Activated T-cell treated with anti-CD3 and anti-CD28 coated beads, Interleukin-2, amount 50 U/mL, for 24 hours (primary cell): ENCODE data around the gene OR2A7.
"Not testable (repeated sequence)": the region's sequence is repeated elsewhere in the genome, so short reads cannot be mapped to it uniquely, and the experiment has no call there.

Experiments
- DNase-seq: peaks from one replicate; pipeline ENCODE4 v3.0.0-alpha.2; 2020
- H3K27ac Mint-ChIP-seq: 2 replicates; pipeline ENCODE4 v1.8.0; 2020; ENCODE audit warnings: mild to moderate bottlenecking, mixed read lengths
- H3K27me3 Mint-ChIP-seq: 2 replicates; pipeline ENCODE4 v1.8.0; 2020; ENCODE audit warnings: mixed read lengths
- H3K36me3 Mint-ChIP-seq: 2 replicates; pipeline ENCODE4 v1.8.0; 2020; ENCODE audit warnings: low read depth, mixed read lengths
- H3K4me1 Mint-ChIP-seq: 2 replicates; pipeline ENCODE4 v1.8.0; 2020; ENCODE audit warnings: low read depth, mixed read lengths
- H3K4me3 Mint-ChIP-seq: 2 replicates; pipeline ENCODE4 v1.8.0; 2020; ENCODE audit warnings: mild to moderate bottlenecking, moderate library complexity, mixed read lengths
- H3K9me3 Mint-ChIP-seq: 2 replicates; pipeline ENCODE4 v1.8.0; 2020; ENCODE audit warnings: mixed read lengths

OR2A7 gene

DNA sequence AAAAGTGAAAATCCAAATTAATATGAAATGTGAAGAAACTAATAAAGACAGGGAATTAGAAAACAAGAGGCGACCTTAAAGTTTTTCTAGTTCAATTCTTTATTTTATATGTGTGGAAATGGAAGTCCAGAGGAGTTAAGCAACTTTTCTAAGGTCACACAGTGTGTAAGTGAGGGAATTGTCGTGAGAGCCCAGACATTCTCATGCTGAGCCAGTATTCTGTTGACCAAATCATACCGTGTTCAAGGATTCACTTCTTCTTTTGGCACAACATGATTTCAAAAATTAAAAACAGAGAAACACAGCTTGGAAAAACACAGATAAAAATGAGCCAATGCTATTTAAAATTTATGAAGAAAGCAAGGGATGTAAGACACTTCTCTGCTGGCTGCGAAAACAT is 37.7 kb downstream of the OR2A7 start:
- not testable (repeated sequence) for H3K4me1 Mint-ChIP-seq, H3K27ac Mint-ChIP-seq, H3K36me3 Mint-ChIP-seq, H3K9me3 Mint-ChIP-seq, H3K4me3 Mint-ChIP-seq, H3K27me3 Mint-ChIP-seq, DNase-seq

- not testable (repeated sequence) for DNase-seq, H3K4me1 Mint-ChIP-seq, H3K9me3 Mint-ChIP-seq, H3K36me3 Mint-ChIP-seq, H3K27ac Mint-ChIP-seq, H3K4me3 Mint-ChIP-seq, H3K27me3 Mint-ChIP-seq
Observed at GRCh38 chr7:144223675-144224074, 40.9 kb downstream of the OR2A7 start.

DNA sequence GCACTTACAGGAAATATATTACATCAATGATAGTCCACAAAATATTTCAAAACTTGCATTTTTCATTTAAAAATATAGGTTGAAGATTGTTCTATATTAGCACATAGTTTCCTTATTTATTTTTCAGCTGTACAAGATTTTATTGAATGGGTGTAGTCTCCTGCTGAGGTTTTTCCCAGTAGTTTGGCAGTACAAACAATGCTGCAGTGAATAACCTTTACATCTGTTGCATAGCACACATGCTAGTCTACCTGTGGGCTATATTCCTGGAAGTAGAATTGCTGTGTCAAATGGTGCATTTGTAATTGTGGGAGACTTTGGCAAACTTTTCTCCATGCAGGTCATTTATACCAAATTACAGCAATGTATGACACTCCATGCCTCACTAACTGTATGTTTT is 44.1 kb downstream of the OR2A7 start:
- not testable (repeated sequence) for H3K27me3 Mint-ChIP-seq, DNase-seq, H3K9me3 Mint-ChIP-seq, H3K4me1 Mint-ChIP-seq, H3K27ac Mint-ChIP-seq, H3K4me3 Mint-ChIP-seq, H3K36me3 Mint-ChIP-seq

- DNase-seq, H3K27ac Mint-ChIP-seq, H3K4me1 Mint-ChIP-seq, H3K27me3 Mint-ChIP-seq, H3K4me3 Mint-ChIP-seq, H3K9me3 Mint-ChIP-seq, H3K36me3 Mint-ChIP-seq: not testable (repeated sequence)
Observed at GRCh38 chr7:144219149-144219548, 45.4 kb downstream of the OR2A7 start.

DNA sequence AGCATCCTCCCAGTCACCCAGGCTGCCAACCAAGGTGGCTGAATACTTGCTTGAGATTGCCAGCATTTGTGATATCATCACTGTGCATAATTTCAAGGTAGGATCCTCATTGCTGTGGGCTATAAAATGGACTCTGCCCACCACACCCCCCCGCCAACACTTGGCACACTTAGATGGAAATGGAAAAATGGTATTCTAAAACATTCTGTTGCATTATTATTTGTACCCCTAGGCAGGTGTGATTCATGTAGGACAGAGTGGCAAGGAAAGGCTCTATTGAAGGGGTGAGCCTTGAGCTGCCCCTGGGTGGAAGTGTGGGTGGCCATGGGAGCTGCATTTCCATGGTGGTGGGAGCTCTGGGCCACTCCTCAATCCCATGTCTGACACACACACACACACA is 46.0 kb downstream of the OR2A7 start:
- H3K27ac Mint-ChIP-seq, H3K4me3 Mint-ChIP-seq, H3K36me3 Mint-ChIP-seq, H3K9me3 Mint-ChIP-seq, H3K27me3 Mint-ChIP-seq, DNase-seq, H3K4me1 Mint-ChIP-seq: not testable (repeated sequence)

GRCh38 chr7:144217200-144217599 is 47.4 kb downstream of the OR2A7 start:
- H3K27me3 Mint-ChIP-seq, H3K36me3 Mint-ChIP-seq, H3K4me1 Mint-ChIP-seq, H3K4me3 Mint-ChIP-seq, H3K27ac Mint-ChIP-seq, DNase-seq, H3K9me3 Mint-ChIP-seq: not testable (repeated sequence)
